AG04450 (cell line): Measurements from ENCODE around the gene PCDHGA8. TPM values are rescaled to one million over a fixed set of nuclear protein-coding genes. Genes with fewer than 3 reads are reported as not detected.

Experiments
- CTCF ChIA-PET: fragments of 300-600, 350-600 bp; formaldehyde crosslinking; extraction: SDS; loops from one replicate; lab custom pipeline; 2022; ENCODE audit warnings: antibody characterized with exemption, inconsistent platforms; lab: Charles Lee
- POLR2A ChIA-PET: fragments of 350-600 bp; formaldehyde crosslinking; extraction: SDS; loops from one replicate; lab custom pipeline; 2021; ENCODE audit warnings: antibody characterized with exemption, inconsistent platforms; lab: Yijun Ruan, JAX
- DNase-seq: peaks from one replicate; pipeline ENCODE4 v3.0.0-alpha.2; 2011; ENCODE audit warnings: low read depth, low spot score
- H3K27ac ChIP-seq: one replicate; pipeline ENCODE4 v1.5.1; 2012; ENCODE audit warnings: low read depth, low read length, control low read depth
- H3K27me3 ChIP-seq: one replicate; pipeline ENCODE4 v1.6.0; 2012; ENCODE audit warnings: low read length; ENCODE audit not compliant: control insufficient read depth, insufficient read depth
- H3K4me3 ChIP-seq: 2 replicates; pipeline ENCODE4 v1.5.1; 2011; ENCODE audit warnings: mild to moderate bottlenecking, low read depth, low read length, control low read depth
- H3K9me3 ChIP-seq: 2 replicates; pipeline ENCODE4 v1.5.1; 2012; ENCODE audit warnings: low read length; ENCODE audit not compliant: control insufficient read depth, insufficient read depth
- polyA plus RNA-seq: library from polyadenylated mRNA; depleted of rRNA; stranded (reverse); fragments of >200 nt; gene quantifications from 2 replicates; pipeline ENCODE4 v1.2.3, GENCODE V29; 2011
- TF ChIP-seq, protein P1 (sequence below): IDR thresholded peaks from 2 replicates; pipeline ENCODE4 v1.5.1; 2011; ENCODE audit warnings: low read depth, low read length, control low read depth, inconsistent platforms

PCDHGA8 gene
- polyA plus RNA-seq, 1 experiment: 0.93 TPM

DNA sequence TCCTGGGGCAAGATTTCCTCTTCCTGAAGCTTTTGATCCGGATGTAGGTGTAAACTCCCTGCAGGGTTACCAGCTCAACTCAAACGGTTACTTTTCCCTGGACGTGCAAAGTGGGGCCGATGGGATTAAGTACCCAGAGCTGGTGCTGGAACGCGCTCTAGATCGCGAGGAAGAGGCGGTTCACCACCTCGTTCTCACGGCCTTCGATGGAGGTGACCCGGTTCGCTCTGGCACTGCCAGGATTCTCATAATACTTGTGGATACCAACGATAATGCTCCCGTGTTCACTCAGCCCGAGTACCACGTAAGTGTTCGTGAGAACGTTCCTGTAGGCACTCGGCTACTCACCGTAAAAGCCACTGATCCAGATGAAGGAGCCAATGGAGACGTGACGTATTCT lies 36.8 kb upstream of the PCDHGA8 start:
- H3K4me3 ChIP-seq: peak overlapping the region; percentile 51
- no peak for DNase-seq
- TF ChIP-seq, protein P1, sequence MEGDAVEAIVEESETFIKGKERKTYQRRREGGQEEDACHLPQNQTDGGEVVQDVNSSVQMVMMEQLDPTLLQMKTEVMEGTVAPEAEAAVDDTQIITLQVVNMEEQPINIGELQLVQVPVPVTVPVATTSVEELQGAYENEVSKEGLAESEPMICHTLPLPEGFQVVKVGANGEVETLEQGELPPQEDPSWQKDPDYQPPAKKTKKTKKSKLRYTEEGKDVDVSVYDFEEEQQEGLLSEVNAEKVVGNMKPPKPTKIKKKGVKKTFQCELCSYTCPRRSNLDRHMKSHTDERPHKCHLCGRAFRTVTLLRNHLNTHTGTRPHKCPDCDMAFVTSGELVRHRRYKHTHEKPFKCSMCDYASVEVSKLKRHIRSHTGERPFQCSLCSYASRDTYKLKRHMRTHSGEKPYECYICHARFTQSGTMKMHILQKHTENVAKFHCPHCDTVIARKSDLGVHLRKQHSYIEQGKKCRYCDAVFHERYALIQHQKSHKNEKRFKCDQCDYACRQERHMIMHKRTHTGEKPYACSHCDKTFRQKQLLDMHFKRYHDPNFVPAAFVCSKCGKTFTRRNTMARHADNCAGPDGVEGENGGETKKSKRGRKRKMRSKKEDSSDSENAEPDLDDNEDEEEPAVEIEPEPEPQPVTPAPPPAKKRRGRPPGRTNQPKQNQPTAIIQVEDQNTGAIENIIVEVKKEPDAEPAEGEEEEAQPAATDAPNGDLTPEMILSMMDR: no peak
- H3K9me3 ChIP-seq: peaks cover 57% of the 10 kb centered on the region
- peaks cover 4% of the 10 kb centered on the region for H3K27me3 ChIP-seq
- H3K27ac ChIP-seq: no peak overlapping the region
- CTCF ChIA-PET: interaction anchor here (1.1 to 2.7 kb wide), 10 partner anchors 17 to 211 kb away, joined by 3 to 35 read pairs (median 6); partner anchors contain the start of genes PCDHGA10, PCDHGA2, PCDHGB7 and TAF7
- POLR2A ChIA-PET: no interaction called here

GRCh38 chr5:141356133-141356532 lies 36.3 kb upstream of the PCDHGA8 start:
- POLR2A ChIA-PET: no interaction called here
- Histone ChIP-seq H3K27ac (no peak overlapping the region), H3K9me3 (peaks cover 58% of the 10 kb centered on the region), H3K27me3 (peaks cover 4% of the 10 kb centered on the region), H3K4me3 (no peak overlapping the region)
- CTCF ChIA-PET: interaction anchor here (1.1 to 2.1 kb wide), 7 partner anchors 17 to 210 kb away, joined by 3 to 13 read pairs (median 6); partner anchors contain the start of genes PCDHGA2, PCDHGB7 and TAF7
- DNase-seq: no peak
- TF ChIP-seq, protein P1: no peak

DNA sequence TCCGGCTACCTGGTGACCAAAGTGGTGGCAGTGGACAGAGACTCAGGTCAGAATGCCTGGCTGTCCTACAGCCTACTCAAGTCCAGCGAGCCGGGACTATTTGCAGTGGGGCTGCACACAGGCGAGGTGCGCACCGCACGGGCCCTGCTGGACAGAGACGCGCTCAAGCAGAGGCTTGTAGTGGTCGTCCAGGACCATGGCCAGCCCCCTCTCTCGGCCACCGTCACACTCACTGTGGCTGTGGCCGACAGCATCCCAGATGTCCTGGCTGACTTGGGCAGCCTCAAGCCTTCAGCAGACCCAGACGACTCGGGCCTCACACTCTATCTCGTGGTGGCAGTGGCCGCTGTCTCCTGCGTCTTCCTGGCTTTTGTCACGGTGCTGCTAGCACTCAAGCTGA lies 35.5 kb upstream of the PCDHGA8 start:
- no peak overlapping the region for H3K27ac ChIP-seq
- peaks cover 59% of the 10 kb centered on the region for H3K9me3 ChIP-seq
- TF ChIP-seq, protein P1: no peak
- ChIA-PET CTCF (interaction anchor here (2.1 kb wide), 1 partner anchor 207 kb away, joined by 8 read pairs; no protein-coding TSS in a partner anchor), POLR2A (no interaction called here)
- peaks cover 9% of the 10 kb centered on the region for H3K27me3 ChIP-seq
- no peak for DNase-seq
- no peak overlapping the region for H3K4me3 ChIP-seq

DNA sequence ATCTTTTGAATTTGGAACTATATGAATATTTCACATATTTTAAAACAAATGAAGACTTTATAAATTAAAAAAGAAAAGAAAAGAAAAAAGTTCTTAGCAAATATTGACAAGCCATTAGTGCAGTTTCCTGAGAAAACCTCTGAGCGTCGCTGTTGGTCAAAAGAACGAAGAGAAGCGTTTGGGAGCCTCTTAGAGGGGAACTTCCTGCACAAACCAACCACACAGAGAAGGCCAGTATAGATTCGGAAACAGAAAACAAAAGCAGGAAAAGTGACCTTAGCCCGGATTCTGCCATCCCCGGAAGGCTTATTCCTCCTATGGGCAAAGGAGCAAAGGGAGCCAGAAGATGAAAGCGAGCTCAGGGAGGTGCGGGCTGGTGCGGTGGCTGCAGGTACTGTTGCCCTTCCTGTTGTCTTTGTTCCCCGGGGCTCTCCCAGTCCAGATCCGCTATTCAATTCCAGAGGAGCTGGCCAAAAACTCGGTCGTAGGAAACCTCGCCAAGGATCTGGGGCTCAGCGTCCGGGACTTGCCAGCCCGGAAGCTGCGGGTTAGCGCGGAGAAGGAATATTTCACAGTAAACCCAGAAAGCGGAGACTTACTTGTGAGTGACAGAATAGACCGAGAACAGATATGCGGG lies 32.5 kb upstream of the PCDHGA8 start, which contains the start of gene PCDHGB2:
Gene PCDHGB2, plus strand, starts transcription at position 205 of the 637 bp plus-strand sequence. Its CDS starts 142 bp downstream, at position 347.
- no peak for DNase-seq
- CTCF ChIA-PET: interaction anchor here (0.6 to 1.3 kb wide), 5 partner anchors 198 to 207 kb away, joined by 3 to 12 read pairs (median 4); no protein-coding TSS in a partner anchor
- TF ChIP-seq, protein P1: peak; percentile 49
- Histone ChIP-seq H3K4me3 (peak within 1 kb of the TSS; percentile 50), H3K27ac (peak within 1 kb of the TSS; percentile 49), H3K27me3 (peaks cover 17% of the 10 kb centered on the region), H3K9me3 (peaks cover 65% of the 10 kb centered on the region)
- POLR2A ChIA-PET: no interaction called here

DNA sequence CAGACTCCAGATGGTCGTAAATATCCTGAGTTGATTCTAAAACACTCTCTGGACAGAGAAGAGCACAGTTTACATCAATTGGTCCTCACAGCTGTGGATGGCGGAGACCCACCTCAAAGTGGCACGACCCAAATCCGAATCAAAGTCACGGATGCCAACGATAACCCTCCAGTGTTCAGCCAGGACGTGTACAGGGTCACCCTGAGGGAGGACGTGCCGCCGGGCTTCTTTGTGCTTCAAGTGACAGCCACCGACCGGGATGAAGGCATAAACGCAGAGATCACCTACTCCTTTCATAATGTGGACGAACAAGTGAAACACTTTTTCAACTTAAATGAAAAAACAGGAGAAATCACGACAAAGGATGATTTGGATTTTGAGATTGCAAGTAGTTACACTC lies 31.7 kb upstream of the PCDHGA8 start:
- TF ChIP-seq, protein P1: no peak
- H3K4me3 ChIP-seq: no peak overlapping the region
- peaks cover 65% of the 10 kb centered on the region for H3K9me3 ChIP-seq
- ChIA-PET CTCF (interaction anchor here (0.6 to 1.3 kb wide), 4 partner anchors 197 to 206 kb away, joined by 3 to 12 read pairs (median 4); no protein-coding TSS in a partner anchor), POLR2A (no interaction called here)
- peaks cover 24% of the 10 kb centered on the region for H3K27me3 ChIP-seq
- DNase-seq: no peak
- no peak overlapping the region for H3K27ac ChIP-seq
